ENCODE measurements around the gene PAX2.

GRCh38 chr10:100742076-100742771 lies 3.2 kb upstream of the PAX2 start:
- TF ChIP-seq CTCF (IDR thresholded peaks at IDR 0.05) = no peak
- peak; percentile 94 for TF ChIP-seq EZH2 (IDR thresholded peaks at IDR 0.05)
- peak; percentile 93 for TF ChIP-seq EZH2phosphoT487 (IDR thresholded peaks at IDR 0.05)
